ENCODE results near the gene SLC6A1. TPM values are rescaled to one million over a fixed set of nuclear protein-coding genes. Genes with fewer than 3 reads are reported as not detected.

Gene SLC6A1
- total and polyA plus RNA-seq, 2 of the 8 experiments (the other 6 are each of a cell fraction or from before 2014, with no cell fraction given): 0.30 to 0.63 TPM

DNA sequence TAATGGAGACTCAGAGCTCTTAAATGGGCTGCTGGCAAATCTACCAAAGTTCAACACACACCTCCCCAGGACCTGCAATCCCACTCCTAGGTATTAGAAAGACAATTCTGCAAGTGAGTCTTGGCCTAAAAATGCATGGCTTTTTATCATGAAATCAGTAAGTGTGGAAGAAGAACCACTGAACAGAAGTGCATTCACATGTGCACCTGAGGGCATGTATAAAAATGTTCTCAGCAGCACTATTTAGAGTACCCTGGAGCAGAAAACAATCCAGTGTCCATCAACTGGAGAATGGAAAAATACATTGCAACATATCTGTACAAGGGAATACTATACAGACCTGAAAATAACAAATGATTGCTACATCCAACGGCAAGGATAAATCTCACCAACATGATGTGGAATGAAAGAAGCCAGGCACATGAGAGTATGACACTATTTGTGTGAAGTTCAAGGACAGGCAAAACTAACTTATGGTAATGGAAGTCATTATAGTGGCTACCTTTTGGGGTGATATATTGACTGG lies 8.1 kb upstream of the SLC6A1 start:
- CTCF ChIA-PET (ENCODE audit: partially characterized antibody): interaction anchor here (0.6 to 13.3 kb wide), 11 partner anchors 9 to 531 kb away, joined by 3 to 207 read pairs (median 7); partner anchors contain the start of gene SLC6A1
- Histone ChIP-seq H3K14ac (ENCODE audit: insufficient read length) (no peak overlapping the region), H3K23ac (ENCODE audit: insufficient read length) (no peak overlapping the region), H4K8ac (ENCODE audit: extremely low read depth, insufficient read depth, low read length) (no peak overlapping the region), H2BK12ac (ENCODE audit: low read depth, low read length) (no peak overlapping the region), H3K36me3 (ENCODE audit: control insufficient read depth in 2 of 4, insufficient read depth in 4 of 4, low read length in 3 of 4) (no peaks in the 10 kb centered on the region), H2AK5ac (ENCODE audit: low read depth, low read length) (no peak overlapping the region), H3K23me2 (ENCODE audit: low read depth, low read length) (no peaks in the 10 kb centered on the region), H3K4ac (replicated peaks; ENCODE audit: insufficient read length, low read depth, low read length) (no peak overlapping the region), H2AFZ (ENCODE audit: low read length) (no peak overlapping the region), H3K27ac (ENCODE audit: low read depth, low read length) (no peak overlapping the region), H4K20me1 (replicated peaks in 1 of 2; ENCODE audit: control insufficient read depth in 1 of 2, insufficient read depth in 2 of 2, low read length in 2 of 2) (no peaks in the 10 kb centered on the region), H3K4me3 (ENCODE audit: extremely low read depth in 1 of 4, insufficient read depth in 2 of 4, low read depth in 3 of 4, low read length in 4 of 4) (no peak overlapping the region), H3K9ac (replicated peaks in 1 of 4; ENCODE audit: extremely low read depth in 1 of 4, low read depth in 3 of 4, low read length in 3 of 4) (no peak overlapping the region), H4K91ac (replicated peaks; ENCODE audit: insufficient read length, low read length) (no peak overlapping the region), H4K5ac (ENCODE audit: insufficient read length, low read depth, low read length) (no peak overlapping the region), H3K18ac (ENCODE audit: extremely low read depth, low read length) (no peak overlapping the region), H2BK120ac (replicated peaks; ENCODE audit: low read depth, low read length) (no peak overlapping the region), H3K4me2 (ENCODE audit: insufficient read depth in 1 of 2, low read depth in 2 of 2, low read length in 2 of 2) (no peak overlapping the region), H3K27me3 (replicated peaks in 1 of 4; ENCODE audit: control insufficient read depth in 3 of 4, extremely low read depth in 1 of 4, insufficient read depth in 3 of 4, low read length in 3 of 4) (no peaks in the 10 kb centered on the region), H2BK20ac (ENCODE audit: low read length) (no peak overlapping the region), H3K79me1 (ENCODE audit: low read depth, low read length) (no peaks in the 10 kb centered on the region), H3K4me1 (replicated peaks in 1 of 4; ENCODE audit: control insufficient read depth in 3 of 4, insufficient read depth in 4 of 4, low read length in 3 of 4) (peaks cover 0 to 6% (median 2%) of the 10 kb centered on the region in 4 experiments; a peak in 3 of 7 replicates), H3K56ac (replicated peaks; ENCODE audit: insufficient read length, low read depth, low read length) (no peak overlapping the region), H2BK15ac (ENCODE audit: low read length) (no peak overlapping the region), H3K79me2 (ENCODE audit: control insufficient read depth in 1 of 2, insufficient read depth in 2 of 2, low read length in 2 of 2) (no peaks in the 10 kb centered on the region), H2BK5ac (ENCODE audit: low read depth, low read length) (no peak overlapping the region), H3K9me3 (ENCODE audit: insufficient read depth in 2 of 2, low read depth in 1 of 2, low read length in 1 of 2) (no peaks in the 10 kb centered on the region)
- POLR2A ChIA-PET (ENCODE audit: partially characterized antibody): no interaction called here
- 100% methylated on average over 1 of the region's 1 CpG; no CpG with 5 or more reads in 1 of the 2 experiments for WGBS, 2 experiments (ENCODE audit: extremely low coverage in 1 of 2, insufficient coverage in 1 of 2, insufficient read length in 1 of 2, insufficient replicate concordance in 2 of 2, low coverage in 1 of 2, low lambda C conversion rate in 2 of 2, missing lambda C conversion rate in 1 of 2)
- FAIRE-seq (no peak), DNase-seq (ENCODE audit: low read depth in 1 of 2, low spot score in 2 of 2) (no peak)
- TF ChIP-seq RNF2 (IDR thresholded peaks at IDR 0.05; ENCODE audit: borderline replicate concordance, low read depth, low read length, missing control alignments, poor library complexity, severe bottlenecking): no peak
- TF ChIP-seq RBBP5 (IDR thresholded peaks at IDR 0.05; ENCODE audit: borderline replicate concordance, low read depth, low read length): no peak
- TF ChIP-seq CREB1 (IDR thresholded peaks at IDR 0.05): no peak
- TF ChIP-seq EZH2 (IDR thresholded peaks at IDR 0.05; ENCODE audit: low read depth, low read length, severe bottlenecking): no peak
- TF ChIP-seq, protein P1, sequence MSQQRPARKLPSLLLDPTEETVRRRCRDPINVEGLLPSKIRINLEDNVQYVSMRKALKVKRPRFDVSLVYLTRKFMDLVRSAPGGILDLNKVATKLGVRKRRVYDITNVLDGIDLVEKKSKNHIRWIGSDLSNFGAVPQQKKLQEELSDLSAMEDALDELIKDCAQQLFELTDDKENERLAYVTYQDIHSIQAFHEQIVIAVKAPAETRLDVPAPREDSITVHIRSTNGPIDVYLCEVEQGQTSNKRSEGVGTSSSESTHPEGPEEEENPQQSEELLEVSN (IDR thresholded peaks at IDR 0.05): no peak
- no peak for TF ChIP-seq SUZ12 (IDR thresholded peaks at IDR 0.05; ENCODE audit: low read length)
- no peak for TF ChIP-seq FOSL1 (IDR thresholded peaks at IDR 0.05; ENCODE audit: insufficient read depth, low read depth, low read length)
- TF ChIP-seq CTBP2 (IDR thresholded peaks at IDR 0.05; ENCODE audit: borderline replicate concordance, insufficient read depth, insufficient read length, low read length): no peak
- TF ChIP-seq, protein P2, sequence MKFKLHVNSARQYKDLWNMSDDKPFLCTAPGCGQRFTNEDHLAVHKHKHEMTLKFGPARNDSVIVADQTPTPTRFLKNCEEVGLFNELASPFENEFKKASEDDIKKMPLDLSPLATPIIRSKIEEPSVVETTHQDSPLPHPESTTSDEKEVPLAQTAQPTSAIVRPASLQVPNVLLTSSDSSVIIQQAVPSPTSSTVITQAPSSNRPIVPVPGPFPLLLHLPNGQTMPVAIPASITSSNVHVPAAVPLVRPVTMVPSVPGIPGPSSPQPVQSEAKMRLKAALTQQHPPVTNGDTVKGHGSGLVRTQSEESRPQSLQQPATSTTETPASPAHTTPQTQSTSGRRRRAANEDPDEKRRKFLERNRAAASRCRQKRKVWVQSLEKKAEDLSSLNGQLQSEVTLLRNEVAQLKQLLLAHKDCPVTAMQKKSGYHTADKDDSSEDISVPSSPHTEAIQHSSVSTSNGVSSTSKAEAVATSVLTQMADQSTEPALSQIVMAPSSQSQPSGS (IDR thresholded peaks at IDR 0.05; ENCODE audit: low read length): no peak
- no peak for TF ChIP-seq TBP (IDR thresholded peaks at IDR 0.05; ENCODE audit: low read depth, low read length)

All from H1 (cell line).